Hippocampal formation (tissue), 2 donors: ENCODE measurements around the gene GAA.

Experiments used
- DNase-seq, 2 donors: peaks; one replicate each; lab custom pipeline; 2025; lab: John Stamatoyannopoulos, UW

GAA gene

GRCh38 chr17:80101011-80101945 is at the start of gene GAA:
GAA (plus strand) TSS chr17:80101581; CDS start chr17:80104587, 3,006 bp downstream.
- DNase-seq = peak; percentile 34 to 73

GRCh38 chr17:80051681-80052080 is 49.7 kb upstream of the GAA start:
- no peak for DNase-seq

- no peak for DNase-seq
Measured at GRCh38 chr17:80053102-80053501, 48.3 kb upstream of the GAA start.

GRCh38 chr17:80055597-80055996 is 45.8 kb upstream of the GAA start:
- DNase-seq = no peak

GRCh38 chr17:80058311-80058955 is 42.9 kb upstream of the GAA start:
- no peak for DNase-seq

GRCh38 chr17:80060644-80061043 is 40.7 kb upstream of the GAA start:
- DNase-seq = no peak

GRCh38 chr17:80061421-80061820 is 40.0 kb upstream of the GAA start:
- no peak for DNase-seq

GRCh38 chr17:80063830-80064585 is 37.4 kb upstream of the GAA start:
- no peak for DNase-seq

- no peak for DNase-seq
Measured at GRCh38 chr17:80064696-80065095, 36.7 kb upstream of the GAA start.

GRCh38 chr17:80065478-80066170 is 35.8 kb upstream of the GAA start:
- DNase-seq = no peak

- no peak for DNase-seq
Measured at GRCh38 chr17:80067393-80067986, 33.9 kb upstream of the GAA start.

- no peak for DNase-seq
Measured at GRCh38 chr17:80068301-80069222, 32.8 kb upstream of the GAA start.

- no peak for DNase-seq
Measured at GRCh38 chr17:80070375-80071115, 30.8 kb upstream of the GAA start.

GRCh38 chr17:80071116-80071841 is 30.1 kb upstream of the GAA start:
- peak in 1 of 2 donors; percentile 24 for DNase-seq

GRCh38 chr17:80072410-80072809 is 29.0 kb upstream of the GAA start:
- no peak for DNase-seq

- DNase-seq = no peak
Measured at GRCh38 chr17:80080081-80080480, 21.3 kb upstream of the GAA start.

- no peak for DNase-seq
Measured at GRCh38 chr17:80081596-80081995, 19.8 kb upstream of the GAA start.

GRCh38 chr17:80082403-80083135 is 18.8 kb upstream of the GAA start:
- DNase-seq = peak; percentile 31 to 34
